ENCODE data around the gene ZNF398.

DNA sequence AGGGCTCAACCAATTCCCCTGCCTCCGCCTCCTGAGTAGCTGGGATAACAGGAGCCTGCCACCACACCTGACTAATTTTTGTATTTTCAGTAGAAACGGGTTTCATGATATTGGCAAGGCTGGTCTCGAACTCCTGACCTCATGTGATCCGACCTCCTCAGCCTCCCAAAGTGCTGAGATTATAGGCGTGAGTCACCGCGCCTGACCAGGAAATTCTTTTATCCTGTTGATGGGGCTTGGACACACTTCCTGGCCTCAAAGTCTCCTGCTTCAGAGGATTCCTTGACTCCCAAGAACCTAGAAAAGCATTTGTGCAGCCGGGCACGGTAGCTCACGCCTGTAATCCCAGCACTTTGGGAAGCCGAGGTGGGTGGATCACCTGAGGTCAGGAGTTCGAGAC is 37.3 kb upstream of the ZNF398 start:
- TF ChIP-seq, protein P1, sequence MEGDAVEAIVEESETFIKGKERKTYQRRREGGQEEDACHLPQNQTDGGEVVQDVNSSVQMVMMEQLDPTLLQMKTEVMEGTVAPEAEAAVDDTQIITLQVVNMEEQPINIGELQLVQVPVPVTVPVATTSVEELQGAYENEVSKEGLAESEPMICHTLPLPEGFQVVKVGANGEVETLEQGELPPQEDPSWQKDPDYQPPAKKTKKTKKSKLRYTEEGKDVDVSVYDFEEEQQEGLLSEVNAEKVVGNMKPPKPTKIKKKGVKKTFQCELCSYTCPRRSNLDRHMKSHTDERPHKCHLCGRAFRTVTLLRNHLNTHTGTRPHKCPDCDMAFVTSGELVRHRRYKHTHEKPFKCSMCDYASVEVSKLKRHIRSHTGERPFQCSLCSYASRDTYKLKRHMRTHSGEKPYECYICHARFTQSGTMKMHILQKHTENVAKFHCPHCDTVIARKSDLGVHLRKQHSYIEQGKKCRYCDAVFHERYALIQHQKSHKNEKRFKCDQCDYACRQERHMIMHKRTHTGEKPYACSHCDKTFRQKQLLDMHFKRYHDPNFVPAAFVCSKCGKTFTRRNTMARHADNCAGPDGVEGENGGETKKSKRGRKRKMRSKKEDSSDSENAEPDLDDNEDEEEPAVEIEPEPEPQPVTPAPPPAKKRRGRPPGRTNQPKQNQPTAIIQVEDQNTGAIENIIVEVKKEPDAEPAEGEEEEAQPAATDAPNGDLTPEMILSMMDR (IDR thresholded peaks at IDR 0.05): no peak
- TF ChIP-seq EP300 (IDR thresholded peaks at IDR 0.05): no peak
